ENCODE measurements around the gene RALGPS2. TPM values are rescaled to one million over a fixed set of nuclear protein-coding genes. Genes with fewer than 3 reads are reported as not detected.

The RALGPS2 gene
- total RNA-seq, 1 donor from 2014 or later = 33.9 TPM

GRCh38 chr1:178724376-178724727 is 692 bp upstream of the RALGPS2 start:
- H3K4me1 Mint-ChIP-seq = peaks cover 28% of the 10 kb centered on the region
- TF ChIP-seq CTCF (conservative IDR thresholded peaks at IDR 0.05) = no peak
- peaks cover 4% of the 10 kb centered on the region for H3K36me3 Mint-ChIP-seq (ENCODE audit: low read depth)
- DNase-seq (ENCODE audit: low read depth, low spot score) = no peak
- no peaks in the 10 kb centered on the region for H3K9me3 Mint-ChIP-seq
- H3K27ac Mint-ChIP-seq (ENCODE audit: unreplicated experiment) = peak overlapping the region; percentile 65
- H3K4me3 Mint-ChIP-seq = peak overlapping the region; percentile 89
- H3K27me3 Mint-ChIP-seq (ENCODE audit: low read depth) = no peaks in the 10 kb centered on the region

GRCh38 chr1:178725466-178726086 is 532 bp downstream of the RALGPS2 start:
- peaks cover 4% of the 10 kb centered on the region for H3K36me3 Mint-ChIP-seq (ENCODE audit: low read depth)
- H3K4me3 Mint-ChIP-seq = peak overlapping the region; percentile 95
- H3K4me1 Mint-ChIP-seq = peaks cover 28% of the 10 kb centered on the region
- no peaks in the 10 kb centered on the region for H3K9me3 Mint-ChIP-seq
- TF ChIP-seq CTCF (conservative IDR thresholded peaks at IDR 0.05) = peak; percentile 33
- peak; percentile 32 for DNase-seq (ENCODE audit: low read depth, low spot score)
- H3K27me3 Mint-ChIP-seq (ENCODE audit: low read depth) = no peaks in the 10 kb centered on the region
- no peak overlapping the region for H3K27ac Mint-ChIP-seq (ENCODE audit: unreplicated experiment)

DNA sequence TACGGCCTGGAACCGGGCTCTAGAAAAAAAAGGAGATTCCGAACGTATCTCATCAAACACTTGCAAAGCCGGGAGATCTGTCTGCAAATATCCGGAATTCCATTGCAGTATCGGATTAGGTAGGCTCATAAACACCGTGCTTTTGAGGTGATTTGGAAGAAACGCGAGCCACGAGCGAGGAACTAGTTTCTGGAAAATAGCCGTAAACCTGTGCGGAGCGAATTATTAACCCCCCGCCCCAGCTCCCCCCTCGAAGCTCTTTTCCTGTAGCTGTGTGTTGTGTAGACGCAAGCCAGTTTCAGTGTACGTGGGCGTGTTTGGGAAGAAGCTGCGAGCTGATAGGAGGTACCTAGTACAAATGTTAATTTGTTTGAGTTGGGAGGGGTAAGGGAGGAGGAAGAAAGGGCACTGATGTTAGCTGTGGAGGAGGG is 1.1 kb downstream of the RALGPS2 start:
- no peak overlapping the region for H3K27ac Mint-ChIP-seq (ENCODE audit: unreplicated experiment)
- H3K27me3 Mint-ChIP-seq (ENCODE audit: low read depth) = no peaks in the 10 kb centered on the region
- no peaks in the 10 kb centered on the region for H3K9me3 Mint-ChIP-seq
- no peak for TF ChIP-seq CTCF (conservative IDR thresholded peaks at IDR 0.05)
- DNase-seq (ENCODE audit: low read depth, low spot score) = peak; percentile 27
- peaks cover 4% of the 10 kb centered on the region for H3K36me3 Mint-ChIP-seq (ENCODE audit: low read depth)
- peaks cover 28% of the 10 kb centered on the region for H3K4me1 Mint-ChIP-seq
- H3K4me3 Mint-ChIP-seq = peak overlapping the region; percentile 95

GRCh38 chr1:178726545-178726944 is 1.5 kb downstream of the RALGPS2 start:
- H3K4me3 Mint-ChIP-seq = peak overlapping the region; percentile 95
- no peak overlapping the region for H3K27ac Mint-ChIP-seq (ENCODE audit: unreplicated experiment)
- H3K9me3 Mint-ChIP-seq = no peaks in the 10 kb centered on the region
- H3K4me1 Mint-ChIP-seq = peaks cover 28% of the 10 kb centered on the region
- no peak for DNase-seq (ENCODE audit: low read depth, low spot score)
- no peak for TF ChIP-seq CTCF (conservative IDR thresholded peaks at IDR 0.05)
- H3K36me3 Mint-ChIP-seq (ENCODE audit: low read depth) = peaks cover 5% of the 10 kb centered on the region
- no peaks in the 10 kb centered on the region for H3K27me3 Mint-ChIP-seq (ENCODE audit: low read depth)

DNA sequence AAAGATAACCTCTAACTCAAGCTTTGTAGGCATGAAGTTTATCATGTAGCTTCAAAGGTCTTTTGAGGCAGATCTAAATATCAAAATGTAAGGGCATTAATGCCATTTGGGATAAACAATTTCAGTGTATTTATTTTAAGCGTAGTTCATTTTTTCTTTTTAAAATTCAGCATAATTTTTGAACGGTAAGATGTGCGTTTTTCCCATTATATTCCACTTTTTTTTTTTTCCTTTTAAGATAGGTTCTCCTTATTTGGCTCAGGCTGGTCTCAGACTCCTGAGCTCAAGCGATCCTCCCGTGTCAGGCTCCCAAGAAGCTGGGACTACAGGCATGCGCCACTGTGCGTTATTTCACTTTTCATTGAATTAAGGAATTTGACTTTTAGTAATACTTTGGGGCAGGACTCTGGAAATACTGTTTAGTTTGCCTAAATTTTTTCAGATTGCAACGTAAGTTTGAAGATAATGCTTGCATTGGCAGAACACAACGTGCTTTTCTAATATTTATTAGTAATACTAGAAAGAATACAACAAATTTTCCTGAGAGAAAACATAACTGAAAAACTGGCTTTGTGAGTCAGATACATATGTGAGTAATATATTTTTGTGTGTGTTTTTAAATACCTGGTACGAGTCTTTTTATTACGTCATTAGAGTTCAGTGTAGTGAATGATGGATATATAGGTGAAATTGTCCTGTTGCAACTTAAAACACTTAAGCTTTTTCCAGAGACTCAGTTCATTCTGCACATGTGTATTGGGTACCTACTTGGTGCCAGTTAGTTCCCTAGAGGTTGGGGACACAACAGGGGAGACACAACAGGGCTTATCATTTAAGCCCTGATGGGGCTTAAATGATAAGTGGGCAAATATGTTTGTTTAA is 2.2 kb downstream of the RALGPS2 start:
- no peak for TF ChIP-seq CTCF (conservative IDR thresholded peaks at IDR 0.05)
- H3K4me1 Mint-ChIP-seq = peaks cover 28% of the 10 kb centered on the region
- peaks cover 4% of the 10 kb centered on the region for H3K9me3 Mint-ChIP-seq
- peaks cover 10% of the 10 kb centered on the region for H3K36me3 Mint-ChIP-seq (ENCODE audit: low read depth)
- DNase-seq (ENCODE audit: low read depth, low spot score) = no peak
- H3K27me3 Mint-ChIP-seq (ENCODE audit: low read depth) = no peaks in the 10 kb centered on the region
- H3K27ac Mint-ChIP-seq (ENCODE audit: unreplicated experiment) = no peak overlapping the region
- peak overlapping the region; percentile 95 for H3K4me3 Mint-ChIP-seq

Measured in neural crest cell (in vitro differentiated cells).